HepG2 (cell line): ENCODE data around the gene NDUFA8. TPM values are rescaled to one million over a fixed set of nuclear protein-coding genes. Genes with fewer than 3 reads are reported as not detected.

Experiments used
- ASH2L ChIP-seq: fragments of 300-600, 200-600 bp; sonication (generic); IDR thresholded peaks from 2 replicates; pipeline ENCODE4 v1.7.0; 2017; ENCODE audit warnings: low read depth, mild to moderate bottlenecking, moderate library complexity, mixed read lengths, low read length; ENCODE audit not compliant: insufficient read length
- BORCS8-MEF2B ChIP-seq: sonication (generic); formaldehyde crosslinking; IDR thresholded peaks from 2 replicates; pipeline ENCODE4 v1.8.0; 2022; ENCODE audit warnings: mild to moderate bottlenecking, missing genetic modification reagents
- FOXP4 ChIP-seq: sonication (generic); formaldehyde crosslinking; IDR thresholded peaks from 2 replicates; pipeline ENCODE4 v1.4.0; 2020; ENCODE audit warnings: missing genetic modification reagents
- GZF1 ChIP-seq: sonication (generic); formaldehyde crosslinking; IDR thresholded peaks from 2 replicates; pipeline ENCODE4 v1.5.1; 2020; ENCODE audit warnings: mild to moderate bottlenecking, missing genetic modification reagents
- IRF9 ChIP-seq: sonication (generic); formaldehyde crosslinking; IDR thresholded peaks from 2 replicates; pipeline ENCODE4 v1.8.0; 2022; ENCODE audit warnings: missing genetic modification reagents, mild to moderate bottlenecking, borderline replicate concordance
- JARID2 ChIP-seq: sonication (generic); formaldehyde crosslinking; IDR thresholded peaks from 2 replicates; pipeline ENCODE4 v1.8.1; 2023; ENCODE audit warnings: missing genetic modification reagents, inconsistent platforms; ENCODE audit not compliant: insufficient replicate concordance
- NAIF1 ChIP-seq: sonication (generic); formaldehyde crosslinking; IDR thresholded peaks from 2 replicates; pipeline ENCODE4 v1.5.0; 2020; ENCODE audit warnings: mild to moderate bottlenecking, missing genetic modification reagents, borderline replicate concordance
- NKX3-1 ChIP-seq: sonication (generic); formaldehyde crosslinking; IDR thresholded peaks from 2 replicates; pipeline ENCODE4 v1.5.0; 2020; ENCODE audit warnings: missing genetic modification reagents
- PATZ1 ChIP-seq: sonication (generic); formaldehyde crosslinking; IDR thresholded peaks from 2 replicates; pipeline ENCODE4 v1.4.0; 2020; ENCODE audit warnings: missing genetic modification reagents
- RBM22 ChIP-seq: fragments of 200-400 bp; formaldehyde crosslinking; optimal IDR thresholded peaks from 2 replicates; pipeline ENCODE3; 2017; ENCODE audit warnings: mild to moderate bottlenecking, low read length, moderate library complexity
- TBL1XR1 ChIP-seq: fragments of 150-350 bp; IDR thresholded peaks from 2 replicates; pipeline ENCODE4 v1.6.1; 2014; ENCODE audit warnings: borderline replicate concordance, low read length; ENCODE audit not compliant: partially characterized antibody
- TP53 ChIP-seq: sonication (generic); formaldehyde crosslinking; conservative IDR thresholded peaks from 2 replicates; pipeline ENCODE4 v1.4.0; 2020; ENCODE audit warnings: missing genetic modification reagents
- XRCC5 ChIP-seq: fragments of 200-400 bp; formaldehyde crosslinking; optimal IDR thresholded peaks from 2 replicates; pipeline ENCODE3; 2017; ENCODE audit warnings: mild to moderate bottlenecking, low read length
- ZNF431 ChIP-seq: sonication (generic); formaldehyde crosslinking; IDR thresholded peaks from 2 replicates; pipeline ENCODE4 v1.9.0; 2022; ENCODE audit warnings: missing genetic modification reagents, low read depth, mild to moderate bottlenecking, borderline replicate concordance
- ZNF44 ChIP-seq: sonication (generic); formaldehyde crosslinking; IDR thresholded peaks from 2 replicates; pipeline ENCODE4 v1.5.1; 2020; ENCODE audit warnings: mild to moderate bottlenecking, missing genetic modification reagents
- ZNF564 ChIP-seq: sonication (generic); formaldehyde crosslinking; IDR thresholded peaks from 2 replicates; pipeline ENCODE4 v1.8.1; 2023; ENCODE audit warnings: mild to moderate bottlenecking, missing genetic modification reagents
- ZNF576 ChIP-seq: sonication (generic); formaldehyde crosslinking; IDR thresholded peaks from 2 replicates; pipeline ENCODE4 v1.4.0; 2020; ENCODE audit warnings: mild to moderate bottlenecking, missing genetic modification reagents
- ZNF605 ChIP-seq: sonication (generic); formaldehyde crosslinking; IDR thresholded peaks from 2 replicates; pipeline ENCODE4 v1.8.0; 2022; ENCODE audit warnings: mild to moderate bottlenecking, missing genetic modification reagents
- ZNF761 ChIP-seq: sonication (generic); formaldehyde crosslinking; conservative IDR thresholded peaks from 2 replicates; pipeline ENCODE4 v1.4.0; 2020; ENCODE audit warnings: mild to moderate bottlenecking, missing genetic modification reagents
- ZNF772 ChIP-seq: sonication (generic); formaldehyde crosslinking; IDR thresholded peaks from 2 replicates; pipeline ENCODE4 v1.5.0; 2020; ENCODE audit warnings: mild to moderate bottlenecking, missing genetic modification reagents
- ZNF800 ChIP-seq: sonication (generic); formaldehyde crosslinking; IDR thresholded peaks from 2 replicates; pipeline ENCODE4 v1.4.0; 2020; ENCODE audit warnings: missing genetic modification reagents
- ZSCAN9 ChIP-seq: IDR thresholded peaks from 2 replicates; pipeline ENCODE4 v1.6.1; 2016; ENCODE audit warnings: borderline replicate concordance
- polyA plus RNA-seq, 8 experiments: library from polyadenylated mRNA; depleted of rRNA in 3 of 8; stranded (reverse) in 7 of 8; unstranded in 1 of 8; fragments of >200 nt; fragmentation: Illumina TruSeq in 4 of 8; extraction: Trizol in 4 of 8; gene quantifications; 2 replicates each; pipeline versions ENCODE4 v1.2.1 to v1.2.3, GENCODE V29; 2011 to 2016; ENCODE audit warnings: low read depth in 4 of 8, missing spikeins in 1 of 8, mixed read lengths in 1 of 8; ENCODE audit not compliant: insufficient read depth in 1 of 8
- total RNA-seq, 5 experiments: library from RNA; depleted of rRNA; stranded (reverse); fragments of >200 nt; fragmentation: Illumina TruSeq; extraction: Trizol; gene quantifications; 2 replicates each; pipeline ENCODE4 v1.2.3, GENCODE V29; 2016; ENCODE audit warnings: low read depth in 1 of 5

Gene NDUFA8
- total and polyA plus RNA-seq, 2 of the 13 experiments (the other 11 are each of a cell fraction or from before 2014, with no cell fraction given) = 68.6 to 71.7 TPM

GRCh38 chr9:122159026-122159924, at the start of gene NDUFA8, which contains the start of gene MORN5 (continued):
- TF ChIP-seq ZNF800 (no peak), NKX3-1 (CRISPR knock-in tag) (no peak), TP53 (CRISPR knock-in tag) (no peak), RBM22 (no peak), ZNF605 (CRISPR knock-in tag) (peak; percentile 94), ZNF44 (CRISPR knock-in tag) (no peak), GZF1 (no peak), ZNF772 (CRISPR knock-in tag) (0 out of 2 replicates have a peak, but pooled peaks have one; percentile 35), ZNF761 (no peak), PATZ1 (CRISPR knock-in tag) (peak; percentile 70), FOXP4 (CRISPR knock-in tag) (0 out of 2 replicates have a peak, but pooled peaks have one; percentile 17), IRF9 (peak; percentile 62; the same call in 1 of the 2 replicates), JARID2 (CRISPR knock-in tag) (no peak), NAIF1 (CRISPR knock-in tag) (no peak), TBL1XR1 (no peak), ASH2L (peak; percentile 63), BORCS8-MEF2B (CRISPR knock-in tag) (peak; percentile 87), ZSCAN9 (CRISPR knock-in tag) (0 out of 2 replicates have a peak, but pooled peaks have one; percentile 22), XRCC5 (peak; percentile 39), ZNF431 (CRISPR knock-in tag) (no peak), ZNF564 (no peak), ZNF576 (CRISPR knock-in tag) (no peak)
